Left lung (tissue), 10 donors: ENCODE results near the gene TADA2B. TPM values are rescaled to one million over a fixed set of nuclear protein-coding genes. Genes with fewer than 3 reads are reported as not detected.
A peak's percentile ranks its signal among the peaks of the same experiment; 100 is the strongest.

Experiments
- ATAC-seq: fragments of 200-7000 bp; cut with Tn5 transposase; one replicate; pipeline ENCODE4 v1.9.1; 2020; ENCODE audit warnings: moderate library complexity
- DNase-seq, 4 donors: peaks; one replicate each; pipeline ENCODE4 v3.0.0-alpha.2; 2013 to 2020
- H3K27ac ChIP-seq, 2 donors: fragments of 200-600 bp; sonication (generic) in 1 of 2; one replicate each; pipeline versions ENCODE4 v1.5.0 to v1.8.0; 2020 to 2021
- H3K27me3 ChIP-seq, 2 donors: fragments of 200-600 bp; sonication (generic) in 1 of 2; one replicate each; pipeline versions ENCODE4 v1.5.0 to v1.8.0; 2020 to 2021
- H3K36me3 ChIP-seq, 2 donors: fragments of 200-600 bp; sonication (generic) in 1 of 2; one replicate each; pipeline versions ENCODE4 v1.5.0 to v1.8.0; 2020 to 2021
- H3K4me1 ChIP-seq, 2 donors: fragments of 200-600 bp; one replicate each; pipeline ENCODE4 v1.8.0; 2021
- H3K4me3 ChIP-seq, 2 donors: fragments of 200-600 bp; sonication (generic) in 1 of 2; one replicate each; pipeline versions ENCODE4 v1.5.0 to v1.8.0; 2020 to 2021; ENCODE audit warnings: mild to moderate bottlenecking in 1 of 2
- H3K9me3 ChIP-seq, 2 donors: fragments of 200-600 bp; sonication (generic) in 1 of 2; one replicate each; pipeline versions ENCODE4 v1.5.0 to v1.8.0; 2020 to 2021
- CTCF ChIP-seq, 2 donors: fragments of 200-600 bp; sonication (generic) in 1 of 2; IDR thresholded peaks; one replicate each; pipeline versions ENCODE4 v1.5.0 to v1.8.0; 2021; ENCODE audit warnings: antibody characterized with exemption in 2 of 2
- intact Hi-C, 2 donors: fragments of 100-400 bp; cut with DNase I; formaldehyde crosslinking; loops; one replicate each; pipeline versions ENCODE4 v1.11.2 to v1.14.2; 2022
- polyA plus RNA-seq, 6 donors: library from polyadenylated mRNA; unstranded; fragments of 120-200 nt; gene quantifications; one replicate each; pipeline ENCODE4 v1.2.1, GENCODE V29; 2013; ENCODE audit not compliant: insufficient read length in 6 of 6
- total RNA-seq, 2 donors: library from RNA; stranded (reverse); fragmentation: NEBNext Ultra II Directional; extraction: Animal tissue kit (Norgen Biotek cat#: 25700); gene quantifications; one replicate each; pipeline ENCODE4 v1.2.1, GENCODE V29; 2021
- donor health status: DM: no; HTN: yes; CAD: no.
- donor health status: DM: no; HTN: no; CAD: no.

Gene TADA2B
- total and polyA plus RNA-seq, 8 donors, result 12.9 to 20.1 (median 16.0) TPM

GRCh38 chr4:7066493-7066892 is 23.3 kb downstream of the TADA2B start:
- Histone ChIP-seq H3K27ac (peak overlapping the region in 1 of 2 donors; percentile 96), H3K27me3 (no peaks in the 10 kb centered on the region), H3K4me1 (peaks cover 12 to 50% of the 10 kb centered on the region in 2 donors), H3K36me3 (peaks cover 0 to 35% of the 10 kb centered on the region in 2 donors), H3K9me3 (no peaks in the 10 kb centered on the region), H3K4me3 (peak overlapping the region in 1 of 2 donors; percentile 99)
- intact Hi-C loops, result no loop called here
- ATAC-seq, result no peak
- no peak for TF ChIP-seq CTCF (IDR thresholded peaks at IDR 0.05)
- DNase-seq, result no peak

GRCh38 chr4:7067126-7067451 is 23.9 kb downstream of the TADA2B start:
- intact Hi-C loops, result no loop called here
- Histone ChIP-seq H3K27ac (peak overlapping the region; percentile 71 to 96), H3K4me1 (peaks cover 12 to 44% of the 10 kb centered on the region in 2 donors), H3K36me3 (peaks cover 0 to 29% of the 10 kb centered on the region in 2 donors), H3K27me3 (no peaks in the 10 kb centered on the region), H3K4me3 (peak overlapping the region; percentile 97 to 99), H3K9me3 (no peaks in the 10 kb centered on the region)
- DNase-seq, result no peak
- ATAC-seq, result no peak
- TF ChIP-seq CTCF (IDR thresholded peaks at IDR 0.05), result no peak

- Histone ChIP-seq H3K4me3 (peak within 1 kb of the TSS; percentile 97 to 99), H3K27me3 (no peaks in the 10 kb centered on the region), H3K36me3 (peaks cover 0 to 23% of the 10 kb centered on the region in 2 donors), H3K4me1 (peaks cover 12 to 44% of the 10 kb centered on the region in 2 donors), H3K9me3 (no peaks in the 10 kb centered on the region), H3K27ac (peak within 1 kb of the TSS; percentile 87 to 96)
- DNase-seq (peak; percentile 92 to 100 (median 99)), ATAC-seq (peak; percentile 97)
- no peak for TF ChIP-seq CTCF (IDR thresholded peaks at IDR 0.05)
- intact Hi-C loops, result no loop called here
These were observed 24.5 kb downstream of the TADA2B start, which contains the start of gene GRPEL1 for GRCh38 chr4:7067452-7068278. Gene GRPEL1, minus strand, starts transcription at chr4:7068064. Its CDS starts 32 bp downstream, at chr4:7068032.

GRCh38 chr4:7068279-7068842 is 25.2 kb downstream of the TADA2B start:
- ATAC-seq, result no peak
- peaks cover 0 to 16% of the 10 kb centered on the region in 2 donors for H3K36me3 ChIP-seq
- H3K27ac ChIP-seq, result peak overlapping the region; percentile 87 to 96
- DNase-seq, result peak in 1 of 4 donors; percentile 98
- H3K9me3 ChIP-seq, result no peaks in the 10 kb centered on the region
- TF ChIP-seq CTCF (IDR thresholded peaks at IDR 0.05), result no peak
- no peaks in the 10 kb centered on the region for H3K27me3 ChIP-seq
- intact Hi-C loops, result no loop called here
- H3K4me1 ChIP-seq, result peaks cover 12 to 44% of the 10 kb centered on the region in 2 donors
- peak overlapping the region; percentile 70 to 99 for H3K4me3 ChIP-seq

- intact Hi-C loops, result no loop called here
- H3K27ac ChIP-seq, result peak overlapping the region; percentile 87 to 96
- peak overlapping the region; percentile 70 to 99 for H3K4me3 ChIP-seq
- DNase-seq, result no peak
- TF ChIP-seq CTCF (IDR thresholded peaks at IDR 0.05), result no peak
- peaks cover 0 to 11% of the 10 kb centered on the region in 2 donors for H3K36me3 ChIP-seq
- no peak for ATAC-seq
- H3K27me3 ChIP-seq, result no peaks in the 10 kb centered on the region
- peaks cover 12 to 44% of the 10 kb centered on the region in 2 donors for H3K4me1 ChIP-seq
- no peaks in the 10 kb centered on the region for H3K9me3 ChIP-seq
These were observed 25.7 kb downstream of the TADA2B start for GRCh38 chr4:7068883-7069282.
